ENCODE results near the gene CEBPB. TPM values are rescaled to one million over a fixed set of nuclear protein-coding genes. Genes with fewer than 3 reads are reported as not detected.

Gene CEBPB
- polyA plus RNA-seq (11.2 to 23.1 TPM (median 15.8 TPM) in 3 replicates), polyA minus RNA-seq (3.1 to 4.4 TPM (median 4.1 TPM) in 3 replicates)
- 29.3 TPM for polyA plus RNA-seq (2011; ENCODE audit: low read depth)
- 8.5 and 17.2 TPM in 2 replicates for polyA plus RNA-seq (2011; cell fraction: cytosol; rRNA removed)
- polyA plus RNA-seq (2011; cell fraction: nucleus; rRNA removed), result 15.7 and 21.8 TPM in 2 replicates
- polyA plus RNA-seq (2012; ENCODE audit: low replicate concordance), result 20.9 and 67.3 TPM in 2 replicates
- 61.0 TPM for polyA minus RNA-seq (2011; cell fraction: cytosol; rRNA and poly(A)+ RNA removed)
- 16.2 and 23.4 TPM in 2 replicates for polyA minus RNA-seq (2011; cell fraction: nucleus; rRNA and poly(A)+ RNA removed)

DNA sequence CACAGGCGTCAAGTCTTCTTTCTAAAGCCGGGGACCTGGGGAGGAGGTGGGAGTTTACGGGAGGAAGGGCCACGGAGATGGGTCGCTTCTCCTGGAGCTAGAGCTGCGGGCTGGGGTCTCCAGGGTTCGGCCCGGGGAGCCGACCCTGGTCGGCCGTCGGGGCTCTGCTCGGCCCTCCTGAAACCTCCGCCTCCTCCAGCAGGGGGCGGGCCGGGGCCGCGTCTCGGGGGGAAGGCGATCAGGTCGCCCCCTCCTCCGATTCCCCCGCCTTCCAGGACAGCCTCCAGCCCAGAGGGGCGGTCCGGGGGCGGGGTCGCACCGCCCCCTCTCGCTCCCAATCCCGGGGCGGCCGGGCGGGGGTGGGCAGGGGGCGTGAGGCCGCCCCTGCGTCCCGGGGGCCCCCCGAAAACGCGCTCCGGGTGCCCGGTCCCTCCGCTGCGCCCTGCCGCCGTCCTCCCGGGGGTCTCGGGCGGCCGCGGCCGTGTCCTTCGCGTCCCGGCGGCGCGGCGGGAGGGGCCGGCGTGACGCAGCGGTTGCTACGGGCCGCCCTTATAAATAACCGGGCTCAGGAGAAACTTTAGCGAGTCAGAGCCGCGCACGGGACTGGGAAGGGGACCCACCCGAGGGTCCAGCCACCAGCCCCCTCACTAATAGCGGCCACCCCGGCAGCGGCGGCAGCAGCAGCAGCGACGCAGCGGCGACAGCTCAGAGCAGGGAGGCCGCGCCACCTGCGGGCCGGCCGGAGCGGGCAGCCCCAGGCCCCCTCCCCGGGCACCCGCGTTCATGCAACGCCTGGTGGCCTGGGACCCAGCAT, at the start of gene CEBPB:
TSS of gene CEBPB (plus strand) at position 580 of the 814 bp plus-strand sequence. CDS start at position 784, 204 bp downstream.
- FAIRE-seq (no peak), DNase-seq (ENCODE audit: low read depth, low spot score) (no peak)
- no peaks in the 10 kb centered on the region for H3K9me3 ChIP-seq (ENCODE audit: control insufficient read depth, low read depth, low read length)
- no peaks in the 10 kb centered on the region for H3K9me1 ChIP-seq (ENCODE audit: control insufficient read depth, extremely low read depth, insufficient read depth, low read length)
- H3K27me3 ChIP-seq (ENCODE audit: control insufficient read depth, extremely low read depth, insufficient read depth, low read length), result no peaks in the 10 kb centered on the region
- TF ChIP-seq, protein P1, sequence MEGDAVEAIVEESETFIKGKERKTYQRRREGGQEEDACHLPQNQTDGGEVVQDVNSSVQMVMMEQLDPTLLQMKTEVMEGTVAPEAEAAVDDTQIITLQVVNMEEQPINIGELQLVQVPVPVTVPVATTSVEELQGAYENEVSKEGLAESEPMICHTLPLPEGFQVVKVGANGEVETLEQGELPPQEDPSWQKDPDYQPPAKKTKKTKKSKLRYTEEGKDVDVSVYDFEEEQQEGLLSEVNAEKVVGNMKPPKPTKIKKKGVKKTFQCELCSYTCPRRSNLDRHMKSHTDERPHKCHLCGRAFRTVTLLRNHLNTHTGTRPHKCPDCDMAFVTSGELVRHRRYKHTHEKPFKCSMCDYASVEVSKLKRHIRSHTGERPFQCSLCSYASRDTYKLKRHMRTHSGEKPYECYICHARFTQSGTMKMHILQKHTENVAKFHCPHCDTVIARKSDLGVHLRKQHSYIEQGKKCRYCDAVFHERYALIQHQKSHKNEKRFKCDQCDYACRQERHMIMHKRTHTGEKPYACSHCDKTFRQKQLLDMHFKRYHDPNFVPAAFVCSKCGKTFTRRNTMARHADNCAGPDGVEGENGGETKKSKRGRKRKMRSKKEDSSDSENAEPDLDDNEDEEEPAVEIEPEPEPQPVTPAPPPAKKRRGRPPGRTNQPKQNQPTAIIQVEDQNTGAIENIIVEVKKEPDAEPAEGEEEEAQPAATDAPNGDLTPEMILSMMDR (optimal IDR thresholded peaks at IDR 0.05 in 1 of 3, IDR thresholded peaks at IDR 0.05 in 1 of 3, conservative IDR thresholded peaks at IDR 0.05 in 1 of 3; ENCODE audit: extremely low read depth in 1 of 3, insufficient read depth in 2 of 3, low read length in 3 of 3), result peak in 2 of 3 experiments; percentile 69 to 78
- TF ChIP-seq EZH2 (IDR thresholded peaks at IDR 0.05; ENCODE audit: low read length), result no peak
- peak within 1 kb of the TSS; percentile 56 for H2AFZ ChIP-seq (ENCODE audit: control insufficient read depth, low read length)
- peaks cover 18% of the 10 kb centered on the region for H3K4me1 ChIP-seq (ENCODE audit: control insufficient read depth, extremely low read depth, insufficient read depth, low read length)
- peak within 1 kb of the TSS; percentile 98 for H3K9ac ChIP-seq (ENCODE audit: control insufficient read depth, extremely low read depth, insufficient read depth, low read length)
- H4K20me1 ChIP-seq (ENCODE audit: control insufficient read depth, extremely low read depth, insufficient read depth, low read length), result peaks cover 26% of the 10 kb centered on the region
- dilution Hi-C loops (cut with MboI; ENCODE audit: extremely low pct_ligation_motif_present, low sequenced_read_pairs), result no loop called here
- H3K36me3 ChIP-seq (ENCODE audit: control insufficient read depth in 2 of 2, extremely low read depth in 1 of 2, insufficient read depth in 2 of 2, low read length in 2 of 2), result peaks cover 2 to 18% of the 10 kb centered on the region in 2 experiments
- peak within 1 kb of the TSS; percentile 78 to 94 (median 90) for H3K4me3 ChIP-seq (ENCODE audit: control insufficient read depth in 2 of 3, extremely low read depth in 1 of 3, insufficient read depth in 2 of 3, low read depth in 1 of 3, low read length in 3 of 3)
- peak within 1 kb of the TSS; percentile 90 for H3K27ac ChIP-seq (ENCODE audit: control insufficient read depth, insufficient read depth, low read length)
- H3K79me2 ChIP-seq (ENCODE audit: control insufficient read depth, insufficient read depth, low read length), result peaks cover 27% of the 10 kb centered on the region
- peak within 1 kb of the TSS; percentile 87 for H3K4me2 ChIP-seq (ENCODE audit: control insufficient read depth, extremely low read depth, insufficient read depth, low read depth, low read length)

DNA sequence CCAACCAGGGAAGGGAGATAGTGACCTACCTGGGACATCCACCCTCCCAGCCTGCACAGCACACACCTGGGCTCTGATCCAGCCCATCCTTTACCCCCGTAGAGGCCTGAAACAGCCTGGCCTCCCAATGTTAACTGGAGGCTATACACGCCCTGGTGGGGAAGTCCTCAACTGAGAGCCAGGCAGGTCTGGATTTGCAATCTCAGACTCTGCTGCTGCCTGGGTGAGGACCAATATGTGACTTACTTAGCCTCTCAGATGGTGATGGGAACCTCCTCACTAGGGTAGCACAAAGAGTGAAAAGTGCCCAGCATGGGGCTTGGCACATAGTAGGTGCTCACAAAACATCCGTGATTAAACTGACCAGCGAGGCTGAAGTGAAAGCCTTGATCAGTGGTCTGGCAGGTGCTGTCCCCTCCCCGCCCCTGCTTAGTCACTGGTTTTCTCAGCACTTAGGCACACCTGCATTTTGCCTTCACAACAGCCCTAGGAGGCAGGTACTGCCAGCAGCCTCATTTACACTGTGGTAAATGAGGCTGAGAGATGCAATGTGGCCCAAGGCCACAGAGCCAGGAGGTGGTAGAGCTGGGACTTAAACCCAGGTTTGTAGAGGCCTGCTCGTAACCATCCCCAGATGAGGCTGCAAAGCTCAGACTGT, 49.5 kb upstream of the CEBPB start:
- peak overlapping the region; percentile 0 for H3K4me2 ChIP-seq (ENCODE audit: control insufficient read depth, extremely low read depth, insufficient read depth, low read depth, low read length)
- DNase-seq (ENCODE audit: low read depth, low spot score), result no peak
- H3K9me1 ChIP-seq (ENCODE audit: control insufficient read depth, extremely low read depth, insufficient read depth, low read length), result peaks cover 3% of the 10 kb centered on the region
- H4K20me1 ChIP-seq (ENCODE audit: control insufficient read depth, extremely low read depth, insufficient read depth, low read length), result peaks cover 12% of the 10 kb centered on the region
- H3K36me3 ChIP-seq (ENCODE audit: control insufficient read depth in 2 of 2, extremely low read depth in 1 of 2, insufficient read depth in 2 of 2, low read length in 2 of 2), result peaks cover 36 to 37% of the 10 kb centered on the region in 2 experiments
- peaks cover 74% of the 10 kb centered on the region for H3K4me1 ChIP-seq (ENCODE audit: control insufficient read depth, extremely low read depth, insufficient read depth, low read length)
- H2AFZ ChIP-seq (ENCODE audit: control insufficient read depth, low read length), result no peak overlapping the region
- H3K27ac ChIP-seq (ENCODE audit: control insufficient read depth, insufficient read depth, low read length), result peak overlapping the region; percentile 67
- dilution Hi-C loops (cut with MboI; ENCODE audit: extremely low pct_ligation_motif_present, low sequenced_read_pairs), result no loop called here
- peak; percentile 52 for FAIRE-seq
- H3K79me2 ChIP-seq (ENCODE audit: control insufficient read depth, insufficient read depth, low read length), result peaks cover 70% of the 10 kb centered on the region
- H3K9me3 ChIP-seq (ENCODE audit: control insufficient read depth, low read depth, low read length), result no peaks in the 10 kb centered on the region
- peak overlapping the region; percentile 40 for H3K9ac ChIP-seq (ENCODE audit: control insufficient read depth, extremely low read depth, insufficient read depth, low read length)
- no peaks in the 10 kb centered on the region for H3K27me3 ChIP-seq (ENCODE audit: control insufficient read depth, extremely low read depth, insufficient read depth, low read length)
- TF ChIP-seq, protein P1 (optimal IDR thresholded peaks at IDR 0.05 in 1 of 3, IDR thresholded peaks at IDR 0.05 in 1 of 3, conservative IDR thresholded peaks at IDR 0.05 in 1 of 3; ENCODE audit: extremely low read depth in 1 of 3, insufficient read depth in 2 of 3, low read length in 3 of 3), result no peak
- no peak for TF ChIP-seq EZH2 (IDR thresholded peaks at IDR 0.05; ENCODE audit: low read length)
- no peak overlapping the region for H3K4me3 ChIP-seq (ENCODE audit: control insufficient read depth in 2 of 3, extremely low read depth in 1 of 3, insufficient read depth in 2 of 3, low read depth in 1 of 3, low read length in 3 of 3)
